Endothelial cell of umbilical vein (primary cell): Measurements from ENCODE around the gene KIAA0753. TPM values are rescaled to one million over a fixed set of nuclear protein-coding genes. Genes with fewer than 3 reads are reported as not detected.
A peak's percentile ranks its signal among the peaks of the same experiment; 100 is the strongest.

Experiments used
- BruUV-seq: library from RNA; stranded (reverse); fragments of 400-500 nt; replicated peaks from 2 replicates; lab custom pipeline; 2021; lab: Mats Ljungman, UMichigan
- CTCF ChIA-PET: fragments of 300-600, 350-600 bp; sonication (Branson Sonifier 250); formaldehyde crosslinking; loops from one replicate; lab custom pipeline; 2021; ENCODE audit warnings: antibody characterized with exemption, inconsistent platforms; lab: Charles Lee
- POLR2A ChIA-PET: fragments of 300-600, 350-600 bp; sonication (Branson Sonifier 250); formaldehyde crosslinking; loops from one replicate; lab custom pipeline; 2021; ENCODE audit warnings: antibody characterized with exemption, inconsistent platforms; lab: Charles Lee
- DNase-seq: peaks from one replicate; pipeline ENCODE4 v3.0.0-alpha.2; 2011; ENCODE audit warnings: low read depth, low spot score
- FAIRE-seq: peaks from 2 replicates; lab custom pipeline; 2011; peaks lifted over from hg19 to GRCh38; lab: Jason Lieb, UNC
- H2AFZ ChIP-seq: 2 replicates; pipeline ENCODE4 v1.6.0; 2012; ENCODE audit warnings: low read depth, low read length, control low read depth, inconsistent platforms
- H3K27ac ChIP-seq: 2 replicates; pipeline ENCODE4 v1.5.1; 2011; ENCODE audit warnings: low read depth, mild to moderate bottlenecking, control low read depth, low read length, moderate library complexity; ENCODE audit not compliant: insufficient read depth
- H3K27me3 ChIP-seq, 2 experiments: 2 replicates each; pipeline versions ENCODE4 v1.6.0 to v1.6.1; 2011; ENCODE audit warnings: low read length in 2 of 2, mixed read lengths in 1 of 2; ENCODE audit not compliant: control insufficient read depth in 2 of 2, insufficient read depth in 2 of 2
- H3K36me3 ChIP-seq, 2 experiments: 2 replicates in 1 of 2; 3 replicates in 1 of 2; pipeline ENCODE4 v1.5.1; 2011; ENCODE audit warnings: low read length in 2 of 2, mild to moderate bottlenecking in 1 of 2, moderate library complexity in 1 of 2; ENCODE audit not compliant: control insufficient read depth in 2 of 2, insufficient read depth in 2 of 2; ENCODE audit errors: extremely low read depth in 1 of 2
- H3K4me1 ChIP-seq: 3 replicates; pipeline ENCODE4 v1.5.1; 2011; ENCODE audit warnings: mild to moderate bottlenecking, low read length; ENCODE audit not compliant: control insufficient read depth, insufficient read depth; ENCODE audit errors: extremely low read depth
- H3K4me2 ChIP-seq: 2 replicates; pipeline ENCODE4 v1.6.1; 2011; ENCODE audit warnings: low read length, control low read depth, mixed read lengths; ENCODE audit not compliant: insufficient read depth
- H3K4me3 ChIP-seq, 3 experiments: fragments of 200-600 bp in 1 of 3; sonication (generic), shearing (Covaris generic) in 1 of 3; replicated peaks in 1 of 3; 2 replicates each; pipeline ENCODE4 v1.5.1; 2011 to 2016; ENCODE audit warnings: control low read depth in 3 of 3, low read length in 3 of 3, mild to moderate bottlenecking in 2 of 3, inconsistent platforms in 1 of 3, low read depth in 1 of 3, moderate library complexity in 1 of 3; ENCODE audit not compliant: insufficient read depth in 1 of 3
- H3K79me2 ChIP-seq: 2 replicates; pipeline ENCODE4 v1.6.0; 2012; ENCODE audit warnings: low read length, inconsistent platforms; ENCODE audit not compliant: control insufficient read depth, insufficient read depth
- H3K9ac ChIP-seq: replicated peaks from 2 replicates; pipeline ENCODE3; 2011; ENCODE audit warnings: low read length, control low read depth; ENCODE audit not compliant: insufficient read depth; ENCODE audit errors: extremely low read depth
- H3K9me1 ChIP-seq: replicated peaks from 3 replicates; pipeline ENCODE4 v1.6.0; 2011; ENCODE audit warnings: mild to moderate bottlenecking, low read length; ENCODE audit not compliant: control insufficient read depth, insufficient read depth; ENCODE audit errors: extremely low read depth
- H3K9me3 ChIP-seq: replicated peaks from 2 replicates; pipeline ENCODE4 v1.5.1; 2012; ENCODE audit warnings: low read length, inconsistent platforms; ENCODE audit not compliant: control insufficient read depth, insufficient read depth
- H4K20me1 ChIP-seq: replicated peaks from 2 replicates; pipeline ENCODE3; 2011; ENCODE audit warnings: mild to moderate bottlenecking, low read length; ENCODE audit not compliant: control insufficient read depth, insufficient read depth; ENCODE audit errors: extremely low read depth
- EZH2 ChIP-seq: IDR thresholded peaks from 2 replicates; pipeline ENCODE4 v1.6.1; 2012; ENCODE audit warnings: borderline replicate concordance, low read depth, mild to moderate bottlenecking, moderate library complexity, low read length, inconsistent platforms; ENCODE audit not compliant: severe bottlenecking
- FOS ChIP-seq: IDR thresholded peaks from 2 replicates; pipeline ENCODE4 v1.6.1; 2011; ENCODE audit warnings: mild to moderate bottlenecking, low read length, moderate library complexity, borderline replicate concordance; ENCODE audit not compliant: insufficient read depth
- GATA2 ChIP-seq: IDR thresholded peaks from 2 replicates; pipeline ENCODE4 v1.7.0; 2011; ENCODE audit warnings: low read depth, mild to moderate bottlenecking, moderate library complexity, mixed read lengths, low read length; ENCODE audit not compliant: insufficient read length, insufficient read depth
- JUN ChIP-seq: IDR thresholded peaks from 2 replicates; pipeline ENCODE4 v1.6.1; 2011; ENCODE audit warnings: borderline replicate concordance, low read depth; ENCODE audit not compliant: insufficient read length, insufficient read depth
- MYC ChIP-seq: IDR thresholded peaks from one replicate; pipeline ENCODE4 v1.6.1; 2011; ENCODE audit warnings: mild to moderate bottlenecking, low read depth, low read length
- POLR2A ChIP-seq: IDR thresholded peaks from 2 replicates; pipeline ENCODE4 v1.6.1; 2012; ENCODE audit warnings: low read depth, mild to moderate bottlenecking, control low read depth, low read length
- POLR2AphosphoS5 ChIP-seq: IDR thresholded peaks from 2 replicates; pipeline ENCODE4 v1.6.1; 2012; ENCODE audit warnings: low read depth, mild to moderate bottlenecking, control low read depth, low read length, moderate library complexity; ENCODE audit not compliant: insufficient read depth
- dilution Hi-C: fragments of 300-500 bp; cut with MboI; formaldehyde crosslinking; loops from one replicate; pipeline ENCODE4 v1.15.0; 2019; ENCODE audit warnings: low sequenced_read_pairs; ENCODE audit not compliant: extremely low pct_ligation_motif_present
- intact Hi-C: fragments of 100-400 bp; cut with micrococcal nuclease; formaldehyde crosslinking; loops from one replicate; pipeline ENCODE4 v1.10.0; 2022
- polyA plus RNA-seq, 4 experiments: library from polyadenylated mRNA; depleted of rRNA in 3 of 4; stranded (reverse) in 3 of 4; unstranded in 1 of 4; fragments of >200 nt; gene quantifications; 2 replicates each; pipeline versions ENCODE4 v1.2.1 to v1.2.3, GENCODE V29; 2011 to 2012; ENCODE audit warnings: missing spikeins in 1 of 4
- total RNA-seq: library from RNA; stranded (reverse); gene quantifications from 2 replicates; pipeline ENCODE4 v1.2.3, GENCODE V29; 2021
- TF ChIP-seq, protein P1 (sequence below): IDR thresholded peaks from 2 replicates; pipeline ENCODE4 v1.6.1; 2011; ENCODE audit not compliant: insufficient read depth, insufficient read length
- TF ChIP-seq, protein P2 (sequence below), 2 donors: IDR thresholded peaks; 1 replicate in 1 of 2; 2 replicates in 1 of 2; pipeline ENCODE4 v1.5.1; 2011; ENCODE audit warnings: low read length in 2 of 2, mild to moderate bottlenecking in 2 of 2, moderate library complexity in 2 of 2, control low read depth in 1 of 2, inconsistent platforms in 1 of 2, low read depth in 1 of 2; ENCODE audit not compliant: insufficient read depth in 1 of 2; ENCODE audit errors: extremely low read depth in 1 of 2

KIAA0753 gene
- total and polyA plus RNA-seq, 2 donors (not counting 3 experiments of a cell fraction or from before 2014, with no cell fraction given) = 5.3 to 23.9 TPM

DNA sequence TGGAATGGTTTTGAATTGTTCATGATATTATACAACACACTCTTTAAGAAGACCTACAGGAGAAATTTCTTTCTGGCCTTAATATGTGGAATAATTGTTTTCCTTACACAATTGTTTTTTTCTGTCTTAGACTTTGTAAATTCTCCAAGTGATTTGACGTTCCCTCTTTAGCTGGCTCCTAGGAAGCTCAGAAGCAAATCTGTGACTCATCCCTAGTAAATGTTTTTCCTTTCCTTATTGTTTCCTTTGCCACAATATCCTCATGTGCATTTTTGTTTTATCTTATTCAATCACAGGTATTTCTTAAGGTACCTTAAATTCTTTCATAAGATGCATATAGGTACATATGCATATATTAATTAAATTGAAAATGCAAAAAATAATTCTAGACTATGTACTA, 13.5 kb downstream of the KIAA0753 start:
- Histone ChIP-seq H3K9me3 (no peaks in the 10 kb centered on the region), H3K4me3 (no peak overlapping the region), H3K4me2 (peak overlapping the region; percentile 44), H3K36me3 (peaks cover 8 to 10% of the 10 kb centered on the region in 2 experiments), H3K9me1 (no peaks in the 10 kb centered on the region), H3K27ac (no peak overlapping the region), H3K9ac (no peak overlapping the region), H3K27me3 (no peaks in the 10 kb centered on the region), H4K20me1 (peaks cover 5% of the 10 kb centered on the region), H2AFZ (no peak overlapping the region), H3K79me2 (peaks cover 6% of the 10 kb centered on the region), H3K4me1 (peaks cover 12% of the 10 kb centered on the region)
- TF ChIP-seq JUN (peak; percentile 45), FOS (peak; percentile 64), EZH2 (no peak), MYC (no peak)
- FAIRE-seq = peak; percentile 69
- ChIA-PET CTCF (interaction anchor here (0.7 to 1.3 kb wide), 5 partner anchors 10 to 1188 kb away, joined by 3 to 4 read pairs (median 3); partner anchors contain the start of genes C1QBP and KIAA0753), POLR2A (no interaction called here)
- intact Hi-C loops (no loop called here), dilution Hi-C loops (no loop called here)
- DNase-seq = peak; percentile 21
- BruUV-seq = no TSS peak

DNA sequence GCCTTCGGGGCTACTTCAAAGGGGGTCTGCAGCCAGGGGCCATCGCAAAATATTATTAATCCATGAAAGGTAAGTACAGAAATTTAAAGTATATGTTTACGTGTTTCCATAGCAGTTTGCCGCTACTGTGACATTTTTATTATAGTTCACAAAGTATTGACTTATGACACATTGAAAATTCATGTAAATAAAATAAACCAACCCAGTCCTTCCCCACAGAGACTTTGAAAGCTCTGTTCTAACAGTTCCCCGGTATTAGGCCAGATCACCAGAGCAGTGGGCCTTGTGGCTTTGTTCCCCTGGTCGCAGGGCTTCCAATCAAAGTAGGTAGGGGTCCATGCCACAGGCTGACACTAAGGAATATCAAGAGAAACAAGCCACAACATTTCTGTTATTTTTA, 13.9 kb downstream of the KIAA0753 start:
- no peak overlapping the region for H3K4me3 ChIP-seq
- FAIRE-seq = no peak
- CTCF ChIA-PET = interaction anchor here (0.7 to 1.3 kb wide), 5 partner anchors 10 to 1188 kb away, joined by 3 to 4 read pairs (median 3); partner anchors contain the start of genes C1QBP and KIAA0753

More for the DNA sequence above, 13.9 kb downstream of the KIAA0753 start:
- dilution Hi-C loops = no loop called here
- Histone ChIP-seq H3K9ac (no peak overlapping the region), H3K4me1 (peaks cover 12% of the 10 kb centered on the region), H2AFZ (no peak overlapping the region), H3K9me1 (no peaks in the 10 kb centered on the region), H3K36me3 (peaks cover 8 to 10% of the 10 kb centered on the region in 2 experiments), H3K9me3 (no peaks in the 10 kb centered on the region), H3K4me2 (peak overlapping the region; percentile 44), H3K27me3 (no peaks in the 10 kb centered on the region), H3K79me2 (peaks cover 6% of the 10 kb centered on the region), H3K27ac (no peak overlapping the region), H4K20me1 (peaks cover 5% of the 10 kb centered on the region)
- BruUV-seq = no TSS peak
- TF ChIP-seq POLR2AphosphoS5 (no peak), MYC (no peak), GATA2 (no peak), JUN (no peak), EZH2 (no peak), FOS (no peak), POLR2A (no peak)
- TF ChIP-seq, protein P1, sequence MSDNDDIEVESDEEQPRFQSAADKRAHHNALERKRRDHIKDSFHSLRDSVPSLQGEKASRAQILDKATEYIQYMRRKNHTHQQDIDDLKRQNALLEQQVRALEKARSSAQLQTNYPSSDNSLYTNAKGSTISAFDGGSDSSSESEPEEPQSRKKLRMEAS = no peak
- TF ChIP-seq, protein P2, sequence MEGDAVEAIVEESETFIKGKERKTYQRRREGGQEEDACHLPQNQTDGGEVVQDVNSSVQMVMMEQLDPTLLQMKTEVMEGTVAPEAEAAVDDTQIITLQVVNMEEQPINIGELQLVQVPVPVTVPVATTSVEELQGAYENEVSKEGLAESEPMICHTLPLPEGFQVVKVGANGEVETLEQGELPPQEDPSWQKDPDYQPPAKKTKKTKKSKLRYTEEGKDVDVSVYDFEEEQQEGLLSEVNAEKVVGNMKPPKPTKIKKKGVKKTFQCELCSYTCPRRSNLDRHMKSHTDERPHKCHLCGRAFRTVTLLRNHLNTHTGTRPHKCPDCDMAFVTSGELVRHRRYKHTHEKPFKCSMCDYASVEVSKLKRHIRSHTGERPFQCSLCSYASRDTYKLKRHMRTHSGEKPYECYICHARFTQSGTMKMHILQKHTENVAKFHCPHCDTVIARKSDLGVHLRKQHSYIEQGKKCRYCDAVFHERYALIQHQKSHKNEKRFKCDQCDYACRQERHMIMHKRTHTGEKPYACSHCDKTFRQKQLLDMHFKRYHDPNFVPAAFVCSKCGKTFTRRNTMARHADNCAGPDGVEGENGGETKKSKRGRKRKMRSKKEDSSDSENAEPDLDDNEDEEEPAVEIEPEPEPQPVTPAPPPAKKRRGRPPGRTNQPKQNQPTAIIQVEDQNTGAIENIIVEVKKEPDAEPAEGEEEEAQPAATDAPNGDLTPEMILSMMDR (IDR thresholded peaks at IDR 0.05; ENCODE audit: extremely low read depth in 1 of 2, insufficient read depth in 1 of 2, low read depth in 1 of 2, low read length in 2 of 2) = no peak
- POLR2A ChIA-PET = no interaction called here
- no peak for DNase-seq
- intact Hi-C loops = no loop called here
